ENCODE results near the gene ILF3.

ILF3 gene

GRCh38 chr19:10648360-10648759 lies 5.8 kb upstream of the ILF3 start:
- Histone ChIP-seq H3K36me3 (peaks cover 14% of the 10 kb centered on the region), H3K9me3 (no peaks in the 10 kb centered on the region), H3K4me3 (ENCODE audit: low read depth in 1 of 2, low read length in 1 of 2) (no peak overlapping the region), H3K27ac (no peak overlapping the region), H3K27me3 (no peaks in the 10 kb centered on the region), H3K4me1 (ENCODE audit: control insufficient read depth in 1 of 2, insufficient read depth in 1 of 2, low read depth in 1 of 2, low read length in 1 of 2) (peaks cover 23 to 30% of the 10 kb centered on the region in 2 experiments)
- TF ChIP-seq CTCF (IDR thresholded peaks at IDR 0.05): no peak

- H3K4me3 ChIP-seq (ENCODE audit: low read depth in 1 of 2, low read length in 1 of 2): no peak overlapping the region
- H3K27me3 ChIP-seq: no peaks in the 10 kb centered on the region
- peaks cover 30 to 34% of the 10 kb centered on the region in 2 experiments for H3K4me1 ChIP-seq (ENCODE audit: control insufficient read depth in 1 of 2, insufficient read depth in 1 of 2, low read depth in 1 of 2, low read length in 1 of 2)
- peak overlapping the region; percentile 35 for H3K27ac ChIP-seq
- TF ChIP-seq CTCF (IDR thresholded peaks at IDR 0.05): no peak
- no peaks in the 10 kb centered on the region for H3K36me3 ChIP-seq
- no peaks in the 10 kb centered on the region for H3K9me3 ChIP-seq
These were observed 2.3 kb upstream of the ILF3 start for GRCh38 chr19:10651851-10652250.

GRCh38 chr19:10653482-10653731 lies 739 bp upstream of the ILF3 start:
- Histone ChIP-seq H3K4me3 (ENCODE audit: low read depth in 1 of 2, low read length in 1 of 2) (peak overlapping the region; percentile 91 to 97), H3K27ac (peak overlapping the region; percentile 96), H3K9me3 (no peaks in the 10 kb centered on the region), H3K4me1 (ENCODE audit: control insufficient read depth in 1 of 2, insufficient read depth in 1 of 2, low read depth in 1 of 2, low read length in 1 of 2) (peaks cover 30 to 34% of the 10 kb centered on the region in 2 experiments), H3K27me3 (no peaks in the 10 kb centered on the region), H3K36me3 (no peaks in the 10 kb centered on the region)
- TF ChIP-seq CTCF (IDR thresholded peaks at IDR 0.05): no peak

GRCh38 chr19:10654610-10655456 lies 687 bp downstream of the ILF3 start:
- Histone ChIP-seq H3K4me3 (ENCODE audit: low read depth in 1 of 2, low read length in 1 of 2) (peak overlapping the region; percentile 91 to 97), H3K4me1 (ENCODE audit: control insufficient read depth in 1 of 2, insufficient read depth in 1 of 2, low read depth in 1 of 2, low read length in 1 of 2) (peaks cover 30 to 34% of the 10 kb centered on the region in 2 experiments)

GRCh38 chr19:10655457-10656312 lies 1.5 kb downstream of the ILF3 start:
- no peaks in the 10 kb centered on the region for H3K9me3 ChIP-seq
- H3K4me3 ChIP-seq (ENCODE audit: low read depth in 1 of 2, low read length in 1 of 2): peak overlapping the region; percentile 91 to 97
- H3K27ac ChIP-seq: peak overlapping the region; percentile 96
- no peaks in the 10 kb centered on the region for H3K27me3 ChIP-seq
- no peak for TF ChIP-seq CTCF (IDR thresholded peaks at IDR 0.05)
- peaks cover 30 to 34% of the 10 kb centered on the region in 2 experiments for H3K4me1 ChIP-seq (ENCODE audit: control insufficient read depth in 1 of 2, insufficient read depth in 1 of 2, low read depth in 1 of 2, low read length in 1 of 2)
- no peaks in the 10 kb centered on the region for H3K36me3 ChIP-seq

More at GRCh38 chr19:10654610-10655456, 687 bp downstream of the ILF3 start:
- no peak for TF ChIP-seq CTCF (IDR thresholded peaks at IDR 0.05)
- no peaks in the 10 kb centered on the region for H3K9me3 ChIP-seq
- no peaks in the 10 kb centered on the region for H3K27me3 ChIP-seq
- peak overlapping the region; percentile 96 for H3K27ac ChIP-seq
- H3K36me3 ChIP-seq: no peaks in the 10 kb centered on the region

Data from neutrophil (primary cell).